DMS 273 (cell line): ENCODE results near the gene KCNF1.

Experiments used
- DNase-seq: peaks from one replicate; lab custom pipeline; 2025; ENCODE audit not compliant: unreplicated experiment; lab: John Stamatoyannopoulos, UW

Gene KCNF1

DNA sequence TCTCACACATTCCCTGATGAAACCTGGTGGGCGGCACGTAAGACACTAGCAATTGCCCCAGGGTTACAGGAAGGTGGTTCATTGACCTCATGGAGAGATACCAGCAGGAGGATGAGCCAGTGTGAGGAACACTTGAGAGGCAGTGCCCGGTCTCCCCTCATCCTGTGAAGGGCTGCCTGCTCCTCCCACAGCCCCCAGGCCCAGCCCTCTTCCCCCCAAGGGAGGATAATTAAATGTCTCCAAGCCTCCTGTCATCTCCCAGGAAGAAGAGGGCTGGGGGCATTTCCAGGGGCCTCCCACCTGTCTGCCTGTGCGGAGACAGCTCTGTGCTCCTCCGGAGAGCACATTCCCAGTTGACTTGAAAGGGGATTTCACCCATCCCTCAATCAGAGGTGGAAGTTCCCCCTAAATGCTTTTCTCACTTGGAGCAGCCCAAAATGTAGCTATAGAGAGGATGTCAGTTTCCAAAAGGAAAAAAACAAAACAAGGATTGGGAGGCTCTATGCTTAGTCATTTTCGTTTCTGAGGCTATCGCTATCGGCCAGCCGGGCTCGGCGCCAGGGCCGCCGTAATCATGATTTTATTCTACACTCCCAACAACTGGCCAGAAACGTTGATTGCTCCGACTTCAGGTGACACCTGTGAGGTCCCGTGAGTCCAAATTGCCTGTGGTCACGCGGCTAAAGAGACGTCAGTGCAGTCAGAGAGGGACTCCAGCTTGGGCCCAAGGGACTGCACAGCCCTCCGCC is 7.1 kb downstream of the KCNF1 start:
- peak; percentile 27 for DNase-seq

DNA sequence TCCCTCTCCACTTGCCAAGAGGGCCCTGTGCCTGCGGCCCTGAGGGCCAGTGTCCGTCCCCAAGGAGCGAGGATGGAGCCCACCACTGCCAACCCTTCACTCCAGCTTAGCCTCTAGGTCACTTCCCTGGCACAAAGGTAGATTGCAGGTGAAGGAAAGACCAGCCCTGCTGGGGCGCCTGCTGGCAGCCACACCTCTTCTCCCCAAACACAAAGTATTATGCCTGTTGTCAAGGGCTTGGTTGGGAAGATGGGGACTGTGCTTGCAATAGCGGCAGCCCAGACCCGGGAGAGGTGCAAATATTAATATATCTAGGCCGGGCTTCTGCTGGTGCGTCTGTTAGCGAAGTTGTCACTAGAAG is 7.7 kb downstream of the KCNF1 start:
- no peak for DNase-seq

DNA sequence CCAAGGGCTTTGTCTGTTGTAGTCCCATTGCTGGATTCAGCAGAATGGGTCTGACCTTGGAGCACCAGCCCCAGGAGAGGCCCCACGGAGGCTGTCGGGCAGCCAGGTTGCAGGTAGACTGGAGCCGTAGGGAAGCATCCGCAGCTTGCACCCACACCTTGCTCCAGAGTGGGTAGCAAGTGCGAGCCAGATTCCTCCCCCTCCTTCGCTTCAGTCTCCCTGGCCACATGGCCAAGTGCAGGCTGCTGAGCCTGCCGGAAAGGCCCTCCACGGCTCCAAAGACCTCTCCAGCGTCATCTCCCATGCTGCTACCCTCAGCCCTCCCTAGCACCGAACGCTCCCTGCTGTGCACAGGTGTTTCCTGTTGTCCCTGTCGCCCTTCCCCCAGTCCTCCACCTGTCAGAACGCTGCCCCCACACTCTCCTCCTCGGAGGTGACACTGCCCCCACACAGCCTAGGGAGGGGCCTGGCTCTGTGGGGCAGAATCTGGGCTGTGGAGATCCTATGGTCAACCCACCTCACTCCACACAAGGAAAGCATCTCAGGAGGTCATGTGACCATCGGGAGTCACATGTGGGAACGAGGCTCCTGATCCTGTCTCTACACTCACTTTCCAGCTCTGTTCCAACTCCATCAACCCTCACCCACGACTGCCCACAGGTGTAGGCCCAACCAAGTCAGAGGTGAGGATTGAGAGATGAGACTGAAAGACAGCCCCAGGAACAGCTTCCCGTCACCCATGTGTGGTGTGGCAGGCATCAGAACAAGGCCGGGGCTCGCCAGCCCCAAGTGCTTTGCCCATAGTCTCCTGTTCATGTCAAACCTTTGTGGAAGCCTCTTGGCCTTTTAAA is 8.3 kb downstream of the KCNF1 start:
- DNase-seq, result no peak

DNA sequence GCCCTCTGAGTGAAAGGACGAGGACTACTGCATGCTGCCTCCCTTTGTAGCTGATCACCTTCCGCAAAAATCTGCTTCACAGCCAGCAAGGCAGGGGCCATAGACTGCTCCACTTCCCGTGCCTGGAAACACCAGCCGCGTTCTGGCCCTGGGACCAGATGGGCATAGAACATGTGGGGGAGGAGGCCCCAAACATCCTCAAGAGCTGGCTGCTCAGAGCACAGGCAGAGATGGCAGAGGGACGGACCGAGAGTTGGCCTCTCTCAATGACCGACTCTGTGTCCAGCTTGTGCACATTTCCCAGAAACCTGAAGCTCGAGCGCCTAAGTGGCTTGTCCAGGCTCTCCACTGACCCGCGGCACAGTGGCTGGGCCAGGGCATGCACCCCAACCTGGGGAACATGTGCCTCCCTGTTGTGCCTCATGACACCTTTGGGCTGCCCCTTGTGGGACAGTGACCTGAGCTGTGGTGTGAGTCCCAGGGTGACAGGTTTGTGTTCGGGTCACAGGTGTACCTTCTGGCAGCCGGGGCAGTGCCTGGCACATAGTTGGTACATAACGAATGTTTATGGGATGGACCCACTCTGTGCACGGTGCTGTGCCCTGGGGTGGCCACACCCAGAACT is 9.1 kb downstream of the KCNF1 start:
- peak; percentile 49 for DNase-seq

DNA sequence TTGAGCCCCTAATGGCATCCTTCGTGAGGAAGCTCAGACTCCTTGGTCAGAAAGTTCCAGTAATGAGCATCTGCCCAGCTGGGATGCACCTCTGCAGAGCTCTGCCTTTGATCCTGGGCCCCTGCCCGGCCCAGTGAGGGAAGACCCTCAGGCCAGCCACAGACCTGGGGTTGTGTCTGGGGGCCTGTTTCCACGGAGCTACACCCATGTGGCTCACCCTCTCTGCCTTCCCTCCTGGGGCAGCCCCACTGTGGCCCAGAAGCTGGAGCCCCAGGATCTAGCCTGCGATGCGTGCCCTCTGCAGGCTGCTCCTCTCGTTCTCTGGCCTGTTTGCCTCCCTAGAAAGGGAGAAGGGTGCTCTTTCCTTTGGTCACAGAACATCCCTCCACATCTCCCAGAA is 9.8 kb downstream of the KCNF1 start:
- DNase-seq, result no peak

DNA sequence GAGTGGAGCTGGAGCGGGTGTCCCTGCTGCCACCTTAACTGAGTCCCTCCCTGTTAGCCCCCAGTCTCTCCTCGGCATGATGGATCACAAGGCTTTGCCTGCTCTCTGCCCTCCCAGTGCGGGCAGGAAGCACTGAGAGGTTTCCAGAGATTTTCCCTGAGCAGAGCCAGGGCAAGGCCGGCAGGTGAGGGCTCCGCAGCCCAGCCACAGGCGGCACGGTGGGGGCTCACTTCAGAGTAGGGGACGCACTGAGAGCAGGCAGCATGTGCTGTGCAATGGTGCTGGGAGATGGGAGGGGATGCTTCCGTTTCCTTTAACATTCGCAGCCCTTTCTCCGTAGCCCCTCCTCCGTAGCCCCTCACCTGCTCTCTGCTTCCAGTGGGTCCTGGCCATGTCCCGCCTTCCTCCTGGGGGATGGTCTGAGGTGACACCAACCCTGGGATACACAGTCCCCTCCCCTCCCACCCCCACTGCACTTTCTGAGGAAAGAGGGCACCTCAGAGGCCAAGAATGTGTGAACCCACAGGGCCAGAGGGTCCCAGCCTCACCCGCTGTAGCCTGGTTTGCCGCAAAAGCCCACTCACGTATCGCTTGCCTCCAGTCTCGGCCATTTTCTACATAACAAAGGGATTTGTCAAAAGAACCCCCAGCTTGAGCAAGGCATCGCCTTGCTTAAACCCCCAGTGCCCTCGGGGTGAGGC is 10.7 kb downstream of the KCNF1 start:
- no peak for DNase-seq

DNA sequence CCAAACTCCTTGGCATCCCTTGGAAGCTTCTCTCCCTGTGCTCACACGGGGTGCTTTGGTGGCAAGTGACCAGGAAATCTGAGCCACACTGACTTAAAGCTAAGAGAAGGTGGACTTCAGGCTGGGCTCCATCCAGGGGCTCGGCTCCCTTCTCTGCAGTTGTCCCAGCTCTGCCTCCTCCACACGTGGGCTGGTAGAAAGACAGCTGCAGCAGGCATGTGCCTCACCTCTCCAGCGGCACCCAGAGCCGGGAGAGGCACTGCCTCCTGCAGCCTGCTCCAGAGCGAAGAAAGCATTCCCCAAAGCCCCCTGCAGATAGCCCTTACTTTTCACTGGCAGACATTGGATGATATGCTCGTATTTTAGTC is 11.3 kb downstream of the KCNF1 start:
- no peak for DNase-seq

DNA sequence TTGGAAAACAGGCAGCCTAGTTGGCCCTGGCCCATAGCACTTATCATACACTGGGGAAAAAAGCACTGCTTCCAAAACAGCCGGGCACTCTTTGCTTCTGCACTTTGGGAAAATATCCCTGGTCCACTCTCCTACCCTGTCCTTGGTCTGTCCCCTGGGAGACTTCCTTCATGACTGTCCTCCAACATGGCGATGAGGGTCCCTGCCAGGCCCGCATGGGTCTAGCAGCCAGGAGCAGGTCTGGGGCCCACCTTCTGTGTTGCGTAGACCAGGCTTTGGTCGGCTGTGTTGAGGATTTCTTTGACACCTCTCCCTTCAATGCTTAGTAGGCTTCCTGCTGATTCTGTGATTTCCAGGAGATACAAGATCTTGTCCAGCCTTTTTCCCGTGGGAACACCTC is 12.2 kb downstream of the KCNF1 start:
- DNase-seq, result no peak

DNA sequence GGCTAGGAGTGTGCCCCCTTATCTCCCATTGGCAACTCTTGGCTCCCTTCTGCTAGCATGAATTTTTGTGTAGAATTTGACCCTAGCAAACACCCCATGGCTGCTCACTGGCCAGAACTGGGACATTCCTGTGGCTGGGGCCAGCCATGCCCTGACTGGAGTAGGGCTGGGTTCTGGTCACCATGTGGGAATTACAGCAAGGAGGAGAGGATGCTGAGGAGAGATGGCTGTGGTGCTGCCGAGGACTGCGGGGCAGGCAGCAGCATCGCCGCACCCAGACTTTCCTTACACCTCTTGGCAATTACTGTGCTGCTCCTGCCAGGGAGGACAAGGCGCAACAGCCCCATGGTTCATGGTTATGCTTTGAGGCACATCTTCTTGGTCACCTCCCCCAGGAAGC is 12.7 kb downstream of the KCNF1 start:
- DNase-seq, result no peak

DNA sequence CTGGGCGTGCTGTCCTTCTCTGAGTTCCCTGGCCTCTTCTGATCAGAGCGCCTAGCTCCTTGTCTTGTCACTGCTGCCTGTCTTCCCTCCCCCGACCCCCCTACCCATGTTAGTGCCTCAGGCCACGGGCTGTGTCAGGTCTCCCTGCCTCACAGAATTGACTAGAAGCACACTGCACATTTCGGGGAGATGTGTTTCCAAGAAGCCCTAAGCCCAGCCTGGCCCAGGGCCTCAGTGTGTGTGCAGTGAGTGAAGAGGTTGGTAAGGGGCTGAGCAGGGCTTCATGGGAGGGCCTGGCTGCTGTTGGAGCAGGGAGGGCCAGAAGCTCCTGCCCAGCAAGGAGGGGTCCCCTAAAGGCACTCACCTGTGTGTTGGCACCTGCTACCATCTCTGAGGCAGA is 13.1 kb downstream of the KCNF1 start:
- DNase-seq, result no peak

DNA sequence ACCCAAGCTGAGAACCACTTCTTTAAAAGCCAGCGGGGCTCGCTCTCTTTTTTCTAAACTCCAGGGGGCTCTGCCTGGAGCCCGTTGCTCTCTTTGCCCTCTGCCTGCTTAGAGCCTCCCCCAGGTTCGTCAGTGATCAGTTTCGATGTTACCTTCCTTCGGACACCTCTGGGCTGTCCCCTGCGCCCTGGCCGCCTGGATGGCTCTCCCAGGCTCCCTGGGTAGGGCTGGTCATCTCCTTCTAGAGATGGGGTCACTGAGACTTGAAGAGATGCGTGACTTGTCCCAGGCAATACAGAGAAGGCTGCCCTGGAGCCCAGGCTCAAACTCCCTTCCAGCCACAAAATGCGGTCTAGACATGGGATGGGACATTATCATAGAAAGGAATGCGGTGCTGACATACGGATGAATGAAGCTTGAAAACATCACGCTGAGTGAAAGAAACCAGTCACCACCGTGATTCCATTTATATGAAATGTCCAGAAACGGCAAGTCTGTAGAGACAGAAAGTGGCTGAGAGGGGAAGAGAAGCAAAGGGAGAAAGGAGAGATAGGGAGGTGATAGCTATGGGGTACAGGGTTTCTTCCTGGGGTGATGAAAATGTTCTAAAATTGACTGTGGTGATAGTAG is 14.6 kb downstream of the KCNF1 start:
- DNase-seq, result no peak

DNA sequence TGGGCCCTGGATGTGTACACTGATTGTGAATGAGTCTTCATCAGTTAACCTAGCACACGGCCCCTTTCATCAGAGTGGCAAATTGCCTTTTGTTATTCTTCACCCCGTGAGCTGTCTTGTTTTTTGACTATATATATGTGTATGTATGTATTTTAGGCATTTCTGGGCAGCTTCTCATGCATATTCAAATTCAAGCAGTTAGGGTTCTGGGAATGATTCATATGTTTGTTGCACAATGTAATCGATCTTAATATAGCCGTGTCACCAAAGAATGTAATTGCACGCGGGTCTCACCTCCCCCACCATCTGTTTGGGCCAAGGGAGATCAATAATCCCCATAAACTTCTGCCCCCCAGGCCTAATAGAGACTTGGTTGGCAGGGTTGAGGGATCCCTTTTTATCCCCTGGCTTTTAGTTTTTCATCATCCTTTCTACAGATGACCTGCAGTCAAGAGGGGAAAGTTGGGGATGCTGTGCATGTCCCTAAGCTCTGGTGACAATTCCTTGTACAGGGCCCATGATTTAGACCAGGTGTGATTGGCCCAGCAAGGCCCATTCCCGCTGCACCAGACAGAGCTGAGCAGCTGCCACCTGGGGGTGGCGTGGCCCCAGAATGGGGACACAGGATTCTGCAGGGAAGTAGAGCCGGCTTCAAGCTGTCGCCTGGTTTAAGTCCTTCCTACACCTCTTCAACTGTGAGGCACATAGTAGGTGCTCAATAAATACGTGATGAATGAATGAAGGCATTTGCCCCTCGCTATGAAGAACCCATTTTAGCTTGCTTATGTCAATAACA is 19.2 kb downstream of the KCNF1 start:
- no peak for DNase-seq

DNA sequence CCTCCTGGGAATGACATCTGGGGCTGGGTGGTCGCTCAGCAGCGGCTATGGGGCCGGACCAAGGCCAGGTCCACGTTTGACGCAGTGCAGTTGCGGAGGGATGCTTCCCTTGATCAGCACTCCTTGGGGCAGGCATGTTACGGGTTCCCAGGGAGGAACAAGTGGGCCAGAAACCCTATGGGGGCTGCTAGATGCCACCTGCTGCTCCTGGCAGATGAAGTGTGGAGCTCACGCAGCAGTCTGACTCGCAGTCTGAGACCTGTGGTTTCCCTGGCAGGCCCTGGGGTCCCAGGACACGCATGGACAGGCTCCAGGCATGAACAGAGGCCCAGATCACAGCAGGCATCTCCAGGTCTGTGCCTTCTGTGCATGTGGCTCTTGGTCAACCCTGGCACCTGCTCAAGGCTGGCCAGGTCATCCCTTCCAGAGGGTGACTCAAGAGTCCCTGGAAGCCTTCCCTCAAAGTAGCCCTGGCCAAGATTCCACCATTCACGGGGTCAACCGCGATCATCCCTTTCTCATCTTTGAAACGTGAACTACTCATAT is 20.0 kb downstream of the KCNF1 start:
- DNase-seq, result no peak

DNA sequence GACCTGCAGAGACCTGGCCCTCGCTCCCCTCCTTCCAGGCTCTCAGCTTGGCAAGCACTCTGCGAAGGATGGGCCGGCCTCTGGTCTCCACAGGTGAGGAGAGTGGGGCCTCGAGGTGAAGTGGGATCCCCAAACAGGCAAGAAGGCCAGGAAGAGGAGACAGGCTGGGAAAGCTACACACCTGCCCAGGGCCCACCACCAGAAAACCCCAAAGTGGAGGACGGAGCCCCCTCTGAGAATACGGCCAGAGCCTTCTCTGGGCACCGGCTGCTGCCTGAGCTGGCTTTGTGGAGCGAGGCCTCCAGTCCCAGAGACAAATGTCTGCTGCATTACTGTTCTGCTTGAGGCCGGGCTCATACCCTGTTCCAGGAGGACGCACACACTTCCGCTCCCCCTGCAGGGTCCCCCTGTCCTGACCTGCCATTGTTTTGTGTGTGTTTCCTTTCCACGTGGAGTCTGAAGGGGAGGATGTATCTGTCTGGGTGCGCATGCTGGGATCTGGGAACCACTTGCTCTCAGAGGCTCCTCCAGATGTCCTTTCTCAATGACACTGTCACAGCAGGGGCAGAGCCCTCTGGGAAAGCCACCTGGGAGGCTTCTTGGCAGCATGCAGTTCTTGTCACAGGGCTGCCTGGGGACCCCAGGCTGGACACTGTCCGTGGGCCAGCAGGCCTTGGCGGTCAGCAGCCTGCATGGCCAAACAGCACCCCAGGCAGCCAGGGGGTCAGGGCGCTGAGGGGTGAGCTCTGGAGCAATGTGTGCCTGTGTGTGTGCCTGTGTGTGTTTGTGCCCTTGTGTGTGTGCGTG is 20.8 kb downstream of the KCNF1 start:
- DNase-seq, result no peak

DNA sequence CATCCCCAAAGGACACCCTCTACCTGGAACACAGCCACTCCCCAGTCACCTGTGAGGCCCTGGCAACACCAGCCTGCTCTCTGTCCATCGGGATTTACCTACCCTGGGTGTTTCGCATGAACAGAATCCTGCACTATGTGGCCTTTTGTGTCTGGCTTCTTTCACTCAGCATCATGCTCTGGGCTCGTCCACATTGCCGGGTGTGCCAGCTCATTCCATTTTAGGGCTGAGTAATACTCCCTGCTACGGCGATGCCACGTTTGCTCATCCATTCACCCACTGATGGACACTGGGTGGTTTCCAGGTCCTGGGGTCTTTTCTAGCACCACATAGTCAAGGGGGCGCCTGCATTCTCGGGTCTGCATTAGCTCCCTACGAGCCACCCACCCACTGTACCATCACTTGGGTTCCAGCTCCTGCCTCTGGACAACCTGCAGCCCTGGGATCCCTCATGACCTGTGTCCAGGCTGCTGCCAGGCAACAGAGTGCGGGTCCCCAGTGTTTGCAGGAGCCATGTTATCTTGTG is 22.0 kb downstream of the KCNF1 start:
- DNase-seq, result no peak

DNA sequence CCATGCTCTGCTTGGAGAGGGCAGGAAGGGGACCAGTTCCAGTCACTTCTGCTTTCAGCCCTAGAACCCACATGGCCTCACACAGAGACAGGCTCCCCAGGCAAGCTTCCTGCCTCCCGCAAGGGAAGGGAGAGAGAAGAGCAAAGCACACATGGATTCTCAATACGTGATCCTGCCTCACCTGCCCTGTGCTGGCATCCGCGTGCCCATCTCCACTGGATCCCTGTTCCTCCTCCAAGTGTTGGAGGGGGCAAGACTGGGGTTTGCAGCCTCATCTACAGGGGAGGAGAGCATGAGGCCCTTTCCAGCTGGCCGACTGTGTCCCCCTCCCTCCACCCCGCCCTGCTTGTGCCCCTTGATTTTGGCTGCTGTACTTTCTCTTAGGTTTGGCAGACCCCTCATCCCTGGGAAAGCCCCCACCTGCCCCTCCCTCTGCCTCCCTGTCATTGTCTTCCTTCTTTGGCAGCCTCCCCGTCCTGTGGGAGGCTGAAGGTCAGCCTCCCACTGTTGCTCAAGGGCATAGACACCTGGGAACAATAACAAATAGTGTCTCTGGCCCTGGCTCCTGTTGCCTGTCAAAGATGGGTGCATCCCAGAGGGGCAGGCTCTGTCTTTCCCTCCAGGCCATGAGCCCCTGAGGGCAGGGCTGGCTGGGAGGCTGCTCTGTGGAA is 22.7 kb downstream of the KCNF1 start:
- DNase-seq, result no peak

DNA sequence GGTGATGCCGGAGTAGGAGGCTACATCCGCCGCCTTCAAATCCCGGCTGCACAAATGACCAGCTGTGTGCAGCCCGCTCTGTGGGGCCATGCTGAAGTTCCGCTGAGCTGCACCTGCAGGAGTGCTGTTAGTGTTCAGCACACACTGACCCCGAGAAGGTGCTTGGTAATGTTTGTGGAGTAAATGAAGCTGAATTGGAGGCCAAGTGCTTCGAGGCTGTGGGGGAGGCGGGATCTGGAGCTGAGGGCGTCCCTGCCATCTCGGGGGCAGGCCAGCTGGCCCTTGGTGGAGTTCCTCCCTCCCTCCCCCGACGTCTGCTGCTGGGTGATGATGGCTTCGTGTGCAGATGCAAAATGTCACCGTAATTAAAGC is 23.2 kb downstream of the KCNF1 start:
- no peak for DNase-seq

DNA sequence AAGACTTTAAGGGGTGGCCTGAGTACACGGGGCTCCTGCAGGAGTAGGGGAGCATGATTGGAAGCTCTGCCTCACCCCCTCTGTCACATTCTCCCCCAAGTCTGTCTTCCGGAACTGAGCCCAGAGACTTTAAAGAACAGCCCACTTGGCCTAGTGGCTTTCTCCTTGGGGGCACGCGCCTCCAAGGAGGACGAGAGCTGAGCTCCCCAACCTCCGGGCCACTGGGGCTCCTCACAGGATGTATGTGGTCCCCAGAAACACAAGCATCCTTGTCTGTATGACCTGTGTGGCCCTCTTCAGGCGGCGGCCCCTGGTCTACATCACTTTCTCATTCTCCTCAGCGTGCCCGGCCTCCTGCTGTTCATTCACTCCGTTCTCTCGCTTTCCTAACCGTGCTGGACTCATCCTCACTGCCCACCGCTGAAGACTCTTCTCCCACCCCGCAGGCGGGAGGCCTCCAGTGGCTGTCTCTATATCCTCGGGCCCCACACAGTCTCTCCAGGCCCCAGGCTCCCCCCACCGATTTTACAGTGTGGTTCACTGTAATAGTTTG is 23.7 kb downstream of the KCNF1 start:
- no peak for DNase-seq
